D721Med (cell line): ENCODE data around the gene KAT8.

Source experiments
- DNase-seq: peaks from one replicate; pipeline ENCODE4 v3.0.0; 2011; ENCODE audit warnings: low spot score; ENCODE audit not compliant: insufficient read length
- FAIRE-seq: peaks from 2 replicates; lab custom pipeline; 2011; peaks lifted over from hg19 to GRCh38; lab: Jason Lieb, UNC
- TF ChIP-seq, protein P1 (sequence below): IDR thresholded peaks from 2 replicates; pipeline ENCODE4 v1.5.1; 2012; ENCODE audit warnings: mild to moderate bottlenecking, control low read depth; ENCODE audit not compliant: insufficient read depth; ENCODE audit errors: missing control alignments

KAT8 gene

DNA sequence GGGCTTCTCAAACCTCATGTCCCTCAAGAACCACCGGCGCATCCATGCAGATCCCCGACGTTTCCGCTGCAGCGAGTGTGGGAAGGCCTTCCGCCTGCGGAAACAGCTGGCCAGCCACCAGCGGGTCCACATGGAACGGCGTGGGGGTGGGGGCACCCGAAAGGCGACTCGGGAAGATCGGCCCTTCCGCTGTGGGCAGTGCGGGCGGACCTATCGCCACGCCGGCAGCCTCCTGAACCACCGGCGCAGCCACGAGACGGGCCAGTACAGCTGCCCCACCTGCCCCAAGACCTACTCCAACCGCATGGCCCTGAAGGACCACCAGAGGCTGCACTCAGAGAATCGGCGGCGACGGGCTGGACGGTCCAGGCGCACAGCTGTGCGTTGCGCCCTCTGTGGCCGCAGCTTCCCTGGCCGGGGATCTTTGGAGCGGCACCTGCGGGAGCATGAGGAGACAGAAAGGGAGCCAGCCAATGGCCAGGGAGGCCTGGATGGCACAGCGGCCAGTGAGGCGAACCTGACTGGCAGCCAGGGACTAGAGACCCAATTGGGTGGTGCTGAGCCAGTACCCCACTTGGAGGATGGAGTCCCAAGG lies 37.3 kb upstream of the KAT8 start:
- TF ChIP-seq, protein P1, sequence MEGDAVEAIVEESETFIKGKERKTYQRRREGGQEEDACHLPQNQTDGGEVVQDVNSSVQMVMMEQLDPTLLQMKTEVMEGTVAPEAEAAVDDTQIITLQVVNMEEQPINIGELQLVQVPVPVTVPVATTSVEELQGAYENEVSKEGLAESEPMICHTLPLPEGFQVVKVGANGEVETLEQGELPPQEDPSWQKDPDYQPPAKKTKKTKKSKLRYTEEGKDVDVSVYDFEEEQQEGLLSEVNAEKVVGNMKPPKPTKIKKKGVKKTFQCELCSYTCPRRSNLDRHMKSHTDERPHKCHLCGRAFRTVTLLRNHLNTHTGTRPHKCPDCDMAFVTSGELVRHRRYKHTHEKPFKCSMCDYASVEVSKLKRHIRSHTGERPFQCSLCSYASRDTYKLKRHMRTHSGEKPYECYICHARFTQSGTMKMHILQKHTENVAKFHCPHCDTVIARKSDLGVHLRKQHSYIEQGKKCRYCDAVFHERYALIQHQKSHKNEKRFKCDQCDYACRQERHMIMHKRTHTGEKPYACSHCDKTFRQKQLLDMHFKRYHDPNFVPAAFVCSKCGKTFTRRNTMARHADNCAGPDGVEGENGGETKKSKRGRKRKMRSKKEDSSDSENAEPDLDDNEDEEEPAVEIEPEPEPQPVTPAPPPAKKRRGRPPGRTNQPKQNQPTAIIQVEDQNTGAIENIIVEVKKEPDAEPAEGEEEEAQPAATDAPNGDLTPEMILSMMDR: no peak
- DNase-seq (no peak), FAIRE-seq (no peak)

DNA sequence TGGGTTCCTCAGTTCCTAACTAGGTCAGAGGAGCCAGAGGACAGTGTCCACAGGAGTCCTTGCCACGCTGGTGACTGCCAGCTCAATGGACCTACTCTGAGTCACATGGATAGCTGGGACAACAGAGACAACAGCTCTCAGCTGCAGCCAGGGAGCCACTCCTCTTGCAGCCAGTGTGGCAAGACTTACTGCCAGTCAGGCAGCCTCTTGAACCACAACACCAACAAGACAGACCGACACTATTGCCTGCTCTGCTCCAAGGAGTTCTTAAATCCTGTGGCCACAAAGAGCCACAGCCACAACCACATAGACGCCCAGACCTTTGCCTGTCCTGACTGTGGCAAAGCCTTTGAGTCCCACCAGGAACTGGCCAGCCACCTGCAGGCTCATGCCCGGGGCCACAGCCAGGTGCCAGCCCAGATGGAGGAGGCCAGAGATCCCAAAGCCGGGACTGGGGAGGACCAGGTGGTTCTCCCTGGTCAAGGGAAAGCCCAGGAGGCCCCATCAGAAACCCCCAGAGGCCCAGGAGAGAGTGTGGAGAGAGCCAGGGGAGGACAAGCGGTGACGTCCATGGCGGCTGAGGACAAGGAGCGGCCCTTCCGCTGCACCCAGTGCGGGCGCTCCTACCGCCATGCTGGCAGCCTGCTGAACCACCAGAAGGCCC lies 36.6 kb upstream of the KAT8 start:
- DNase-seq (no peak), FAIRE-seq (no peak)
- TF ChIP-seq, protein P1: no peak

DNA sequence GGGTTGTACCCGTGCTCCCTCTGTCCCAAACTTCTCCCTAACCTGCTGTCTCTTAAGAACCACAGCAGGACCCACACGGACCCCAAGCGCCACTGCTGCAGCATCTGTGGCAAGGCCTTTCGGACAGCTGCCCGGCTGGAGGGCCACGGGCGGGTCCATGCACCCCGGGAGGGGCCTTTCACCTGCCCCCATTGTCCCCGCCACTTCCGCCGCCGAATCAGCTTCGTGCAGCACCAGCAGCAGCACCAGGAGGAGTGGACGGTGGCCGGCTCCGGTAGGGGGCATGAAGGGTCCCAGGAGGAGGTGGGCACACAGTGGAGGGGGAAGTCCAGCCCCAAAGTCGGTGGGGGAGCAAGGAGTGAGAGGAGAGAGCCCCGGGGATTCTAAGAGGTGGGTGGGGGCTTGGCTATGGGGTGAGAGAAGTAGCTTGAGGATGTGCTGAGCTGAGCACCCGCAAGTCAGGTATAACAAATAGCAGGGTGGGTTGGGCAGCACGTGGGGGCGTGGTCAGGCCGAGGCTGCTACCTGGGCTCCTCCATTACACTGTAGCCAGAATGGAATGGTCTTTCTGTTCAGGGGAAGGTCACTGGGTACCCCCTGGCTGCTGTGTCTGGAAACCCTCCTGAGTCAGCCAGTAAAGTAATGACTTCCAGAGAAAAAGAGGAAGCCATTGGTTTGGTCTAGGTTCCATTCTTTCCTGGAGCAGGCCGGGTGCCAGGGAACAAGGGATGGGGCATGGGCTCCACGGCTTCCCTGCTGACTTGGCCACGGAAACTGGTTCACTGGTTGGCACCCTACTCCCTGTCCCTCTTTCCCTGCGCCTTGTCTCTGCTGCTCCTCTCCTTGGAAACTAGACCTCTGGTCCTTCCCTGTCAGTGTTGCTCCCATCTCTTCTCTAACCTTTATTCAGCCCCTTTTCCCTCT lies 35.8 kb upstream of the KAT8 start:
- no peak for FAIRE-seq
- TF ChIP-seq, protein P1: no peak
- DNase-seq: peak; percentile 18

- DNase-seq (no peak), FAIRE-seq (no peak)
- TF ChIP-seq, protein P1: no peak
These were observed 35.0 kb upstream of the KAT8 start for GRCh38 chr16:31082368-31083045.

DNA sequence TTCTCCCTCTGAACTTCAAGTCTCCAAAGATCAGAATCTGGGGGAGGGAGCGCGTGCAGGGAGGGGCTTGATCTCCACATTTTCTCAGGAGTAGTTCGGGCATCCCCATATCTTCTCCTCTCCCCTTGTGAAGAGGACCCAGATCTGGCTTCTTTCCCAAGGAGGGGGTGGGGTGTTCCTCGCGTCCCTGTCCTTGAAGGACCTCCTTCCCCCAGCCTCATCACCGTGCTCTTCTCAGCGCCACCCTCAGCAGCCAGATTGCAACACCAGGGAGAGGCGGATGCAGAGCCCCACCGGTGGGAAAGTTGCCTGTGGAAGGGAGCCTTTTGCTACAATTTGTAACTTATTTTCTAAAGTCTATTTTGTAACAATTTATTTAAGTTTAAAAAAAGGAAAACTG lies 34.4 kb upstream of the KAT8 start:
- TF ChIP-seq, protein P1: no peak
- FAIRE-seq (no peak), DNase-seq (no peak)

- no peak for FAIRE-seq
- TF ChIP-seq, protein P1: no peak
- no peak for DNase-seq
These were observed 33.9 kb upstream of the KAT8 start for GRCh38 chr16:31083556-31083955.
